DMS 273 treated with DMSO at 0.1 percent for 48 hours (cell line): Measurements from ENCODE around the gene SMAD6.

Source experiments
- DNase-seq: peaks from one replicate; lab custom pipeline; 2025; lab: John Stamatoyannopoulos, UW

SMAD6 gene

DNA sequence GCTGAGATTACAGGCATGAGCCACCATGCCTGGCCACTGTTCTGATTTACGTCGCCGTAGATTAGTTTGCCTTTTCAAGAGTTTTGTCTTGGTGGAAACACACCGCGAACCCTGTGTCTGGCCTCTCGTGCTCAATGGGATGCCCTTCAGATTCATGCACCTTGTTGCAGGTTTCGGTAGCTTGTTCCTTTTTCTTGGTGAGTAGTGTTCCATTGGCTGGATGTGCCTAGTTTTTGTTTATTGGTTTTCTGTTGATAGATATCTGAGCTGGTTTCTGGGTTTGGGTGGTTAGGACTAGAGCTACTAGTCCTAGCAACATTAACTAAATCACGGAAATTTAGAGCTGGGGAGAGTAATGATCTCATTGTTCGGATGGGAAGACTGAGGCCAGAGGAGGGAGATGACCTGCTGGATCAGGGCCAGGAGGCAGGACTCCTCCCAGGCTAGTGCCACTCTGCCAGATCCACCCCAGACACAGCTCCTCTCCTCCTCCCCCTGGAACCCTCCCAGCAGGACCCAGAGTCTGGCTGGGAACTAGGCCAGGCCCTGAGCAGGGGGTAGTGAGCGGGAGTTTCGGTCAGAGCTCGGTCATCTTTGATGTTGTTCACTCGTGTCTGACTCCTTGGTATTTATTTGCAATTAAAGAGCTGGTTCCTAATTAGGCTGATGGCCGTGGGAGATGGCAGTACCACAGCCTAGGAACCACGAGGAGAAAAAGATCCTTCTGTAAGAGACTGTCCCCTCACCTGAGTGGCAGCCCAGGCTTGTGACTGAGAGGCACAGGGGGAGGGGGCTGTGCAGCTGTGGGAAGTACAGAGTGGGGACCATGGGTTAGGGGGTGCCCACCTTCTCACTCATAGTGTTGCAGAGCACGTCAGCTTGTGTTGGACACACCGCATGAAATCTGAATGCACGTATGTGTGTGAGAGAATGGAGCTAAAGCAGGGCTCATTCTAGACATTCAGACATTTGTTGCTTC, 73.4 kb downstream of the SMAD6 start:
- no peak for DNase-seq

GRCh38 chr15:66777054-66777453, 75.0 kb downstream of the SMAD6 start:
- DNase-seq, result no peak

- DNase-seq, result no peak
Measured at GRCh38 chr15:66777596-66778313, 75.7 kb downstream of the SMAD6 start.

DNA sequence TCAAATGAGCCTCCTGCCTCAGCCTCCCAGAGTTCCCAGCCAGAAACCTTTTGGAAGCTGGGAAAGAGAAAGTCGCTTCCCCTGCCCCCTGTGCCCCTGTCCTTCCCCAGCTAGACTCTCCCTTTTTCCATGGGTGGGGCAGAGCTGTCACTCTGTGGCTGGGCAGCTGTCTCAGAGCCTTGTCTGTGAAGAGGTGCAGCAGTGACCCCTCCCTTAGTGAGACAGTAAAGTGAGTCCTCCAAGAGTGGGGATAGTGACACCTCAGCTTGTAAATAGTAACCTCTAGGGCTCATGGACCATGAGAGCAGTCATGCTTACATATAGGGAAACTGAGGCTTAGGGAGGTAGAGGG, 76.3 kb downstream of the SMAD6 start:
- no peak for DNase-seq

DNA sequence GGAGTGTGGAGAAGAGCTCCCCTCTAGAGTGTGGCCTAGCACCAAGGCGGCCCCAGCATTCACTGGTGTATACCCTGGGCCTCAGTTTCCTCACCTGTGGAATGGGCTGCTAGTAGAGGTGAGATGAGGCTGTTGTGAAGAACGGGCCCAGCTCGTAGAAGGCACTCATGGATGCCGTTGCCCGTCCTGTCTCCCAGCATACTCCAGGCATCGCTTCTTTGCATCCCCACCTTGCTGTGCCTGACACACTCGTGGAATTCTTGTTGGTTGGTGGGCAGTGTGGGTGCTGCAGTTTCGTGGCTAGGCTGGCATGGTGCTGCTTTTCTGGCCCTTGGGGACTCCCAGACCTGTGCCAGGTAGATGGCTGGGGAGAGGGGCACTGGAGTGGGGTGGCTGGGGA, 76.7 kb downstream of the SMAD6 start:
- DNase-seq, result no peak

DNA sequence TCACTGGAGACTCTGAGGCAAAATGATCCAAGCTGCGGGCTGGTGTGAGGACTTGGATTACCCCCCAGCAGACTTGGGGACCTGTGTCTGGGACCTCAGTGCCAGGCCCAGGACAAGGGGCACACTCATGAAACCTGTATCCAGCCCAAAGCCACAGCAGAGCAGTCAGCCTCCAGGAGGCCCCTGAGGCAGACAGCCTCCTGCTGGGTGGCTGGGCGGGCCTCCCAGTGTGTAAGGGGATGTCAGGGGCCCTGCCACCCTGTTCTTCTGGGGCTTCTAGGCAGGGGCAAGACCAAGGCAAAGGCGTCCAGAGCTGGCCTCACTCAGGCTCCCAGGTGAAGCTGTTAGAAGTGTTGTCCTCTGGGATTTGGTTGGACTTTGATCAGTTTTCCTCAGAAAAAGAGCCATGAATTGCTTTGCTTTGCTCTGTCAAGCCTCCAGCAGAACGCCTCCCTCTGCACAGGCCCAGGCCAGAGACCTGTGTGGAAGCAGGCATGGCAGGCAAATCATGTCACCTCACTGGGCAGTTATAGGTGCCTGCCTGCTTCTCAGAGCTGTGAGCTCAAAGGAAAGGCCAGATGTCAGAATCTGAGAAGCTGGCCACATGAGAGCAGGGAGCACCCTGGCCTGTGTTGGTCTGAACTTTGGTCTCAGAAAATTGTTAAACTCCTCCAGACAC, 77.4 kb downstream of the SMAD6 start:
- no peak for DNase-seq

GRCh38 chr15:66780172-66780972, 78.3 kb downstream of the SMAD6 start:
- no peak for DNase-seq

DNA sequence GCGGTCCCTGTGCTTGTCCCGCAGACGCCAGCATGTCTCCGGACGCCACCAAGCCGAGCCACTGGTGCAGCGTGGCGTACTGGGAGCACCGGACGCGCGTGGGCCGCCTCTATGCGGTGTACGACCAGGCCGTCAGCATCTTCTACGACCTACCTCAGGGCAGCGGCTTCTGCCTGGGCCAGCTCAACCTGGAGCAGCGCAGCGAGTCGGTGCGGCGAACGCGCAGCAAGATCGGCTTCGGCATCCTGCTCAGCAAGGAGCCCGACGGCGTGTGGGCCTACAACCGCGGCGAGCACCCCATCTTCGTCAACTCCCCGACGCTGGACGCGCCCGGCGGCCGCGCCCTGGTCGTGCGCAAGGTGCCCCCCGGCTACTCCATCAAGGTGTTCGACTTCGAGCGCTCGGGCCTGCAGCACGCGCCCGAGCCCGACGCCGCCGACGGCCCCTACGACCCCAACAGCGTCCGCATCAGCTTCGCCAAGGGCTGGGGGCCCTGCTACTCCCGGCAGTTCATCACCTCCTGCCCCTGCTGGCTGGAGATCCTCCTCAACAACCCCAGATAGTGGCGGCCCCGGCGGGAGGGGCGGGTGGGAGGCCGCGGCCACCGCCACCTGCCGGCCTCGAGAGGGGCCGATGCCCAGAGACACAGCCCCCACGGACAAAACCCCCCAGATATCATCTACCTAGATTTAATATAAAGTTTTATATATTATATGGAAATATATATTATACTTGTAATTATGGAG, 79.1 kb downstream of the SMAD6 start:
- DNase-seq, result no peak

GRCh38 chr15:66782785-66783184, 80.7 kb downstream of the SMAD6 start:
- DNase-seq, result no peak

GRCh38 chr15:66783314-66783713, 81.3 kb downstream of the SMAD6 start:
- no peak for DNase-seq

DNA sequence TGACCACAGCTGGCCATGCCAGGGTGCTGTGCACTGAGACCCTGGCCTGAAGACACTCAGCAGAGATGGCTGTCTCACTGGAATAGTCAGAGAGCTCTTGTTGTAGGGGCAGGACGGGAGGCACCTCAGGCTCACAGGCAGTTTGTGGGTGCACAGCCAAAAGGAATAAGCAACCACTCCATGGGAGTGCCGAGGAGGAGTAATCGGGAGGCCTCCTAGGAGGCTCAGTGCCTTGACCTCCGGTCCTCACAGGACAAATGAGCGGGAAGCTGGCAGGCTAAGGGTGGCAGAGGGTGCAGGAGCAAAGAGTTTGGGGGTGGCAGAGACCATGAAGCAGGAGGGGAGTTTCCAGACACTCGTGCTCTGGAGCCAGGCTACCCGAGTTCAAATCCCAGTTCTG, 81.7 kb downstream of the SMAD6 start:
- no peak for DNase-seq

GRCh38 chr15:66784174-66784573, 82.1 kb downstream of the SMAD6 start:
- DNase-seq, result no peak

DNA sequence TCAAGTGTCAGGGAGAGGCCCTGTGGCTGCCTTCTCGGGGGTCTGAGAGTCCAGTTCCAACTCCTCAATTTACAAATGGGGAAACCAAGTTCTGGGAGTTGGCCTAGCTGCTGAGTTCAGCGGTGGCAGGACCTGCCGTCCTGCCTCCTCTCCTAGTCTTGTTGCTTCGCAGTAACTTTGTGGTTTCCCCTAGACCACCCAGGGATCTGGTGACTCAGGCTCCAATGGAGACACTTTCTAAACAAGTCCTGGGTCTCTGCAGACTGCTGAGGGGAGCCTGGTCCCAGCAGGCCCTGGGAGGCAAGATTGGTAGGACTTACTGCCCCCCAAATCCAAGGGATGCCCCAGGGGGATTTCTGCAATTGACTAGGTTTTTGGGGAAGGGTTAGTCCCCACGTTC, 83.6 kb downstream of the SMAD6 start:
- no peak for DNase-seq

DNA sequence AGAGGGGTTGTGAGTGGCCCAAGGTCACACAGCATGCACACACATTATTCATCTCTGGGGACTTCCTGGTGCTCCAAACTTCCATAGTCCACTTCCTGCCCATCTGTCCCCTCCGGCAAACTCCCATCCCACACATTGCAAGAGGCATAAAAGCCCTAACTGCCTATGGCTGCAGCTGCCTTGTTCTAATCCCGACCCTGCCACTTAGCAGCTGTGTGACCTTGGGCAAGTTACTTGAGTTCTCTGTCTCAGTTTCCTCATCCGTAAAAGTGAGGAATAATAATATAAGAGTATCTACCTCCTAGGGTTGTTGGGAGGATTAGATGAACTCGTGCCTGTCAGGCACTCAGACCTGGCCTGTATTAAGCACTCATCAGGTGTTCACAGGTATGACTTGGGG, 84.2 kb downstream of the SMAD6 start:
- DNase-seq, result no peak

- DNase-seq, result no peak
Measured at GRCh38 chr15:66786708-66787488, 84.9 kb downstream of the SMAD6 start.

- no peak for DNase-seq
Measured at GRCh38 chr15:66787489-66787871, 85.4 kb downstream of the SMAD6 start.

GRCh38 chr15:66788024-66788423, 86.0 kb downstream of the SMAD6 start:
- DNase-seq, result no peak

DNA sequence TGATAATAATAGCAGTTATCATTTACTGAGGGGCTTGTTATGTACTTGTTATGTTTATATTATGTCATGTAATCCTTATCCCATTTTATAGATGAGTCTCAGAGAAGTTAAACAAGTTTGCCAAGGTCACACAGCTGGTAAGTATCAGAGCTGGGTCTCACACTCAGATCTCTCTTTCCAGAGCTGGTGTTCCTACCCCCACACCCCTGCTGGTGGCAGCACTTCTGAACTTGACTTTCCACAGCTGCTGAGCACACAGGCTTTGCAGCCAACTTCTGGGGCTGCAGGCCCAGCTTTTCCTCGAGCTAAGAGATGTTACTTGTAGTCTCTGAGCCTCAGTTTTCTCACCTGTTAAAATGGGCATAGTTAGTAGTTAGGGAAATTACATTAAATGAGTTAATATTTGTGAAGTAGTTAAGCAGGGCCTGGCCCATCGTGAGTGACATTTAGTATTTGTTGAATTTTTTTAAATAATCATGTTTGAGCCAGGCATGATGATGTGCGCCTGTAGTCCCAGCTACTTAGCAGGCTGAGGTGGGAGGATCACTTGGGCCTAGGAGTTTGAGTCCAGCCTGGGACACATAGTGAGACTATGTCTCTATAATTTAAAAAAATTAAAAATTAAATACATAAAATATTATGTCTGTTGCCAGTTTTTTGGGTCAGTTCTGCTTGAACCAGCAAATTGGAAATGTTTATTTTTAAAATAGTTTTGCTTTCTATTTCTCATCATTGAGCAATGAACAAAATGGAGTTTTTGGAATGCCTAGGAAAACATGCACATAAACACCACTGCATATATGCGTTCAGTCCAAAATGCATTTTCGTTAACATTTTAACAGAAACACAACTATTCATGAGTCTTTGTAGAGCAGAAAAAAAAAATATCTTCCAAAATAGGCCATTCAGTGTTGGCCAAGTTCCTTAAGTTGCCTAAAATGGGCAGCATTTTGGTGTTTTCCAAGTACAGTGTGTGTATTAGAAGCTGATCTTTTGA, 87.3 kb downstream of the SMAD6 start:
- no peak for DNase-seq

DNA sequence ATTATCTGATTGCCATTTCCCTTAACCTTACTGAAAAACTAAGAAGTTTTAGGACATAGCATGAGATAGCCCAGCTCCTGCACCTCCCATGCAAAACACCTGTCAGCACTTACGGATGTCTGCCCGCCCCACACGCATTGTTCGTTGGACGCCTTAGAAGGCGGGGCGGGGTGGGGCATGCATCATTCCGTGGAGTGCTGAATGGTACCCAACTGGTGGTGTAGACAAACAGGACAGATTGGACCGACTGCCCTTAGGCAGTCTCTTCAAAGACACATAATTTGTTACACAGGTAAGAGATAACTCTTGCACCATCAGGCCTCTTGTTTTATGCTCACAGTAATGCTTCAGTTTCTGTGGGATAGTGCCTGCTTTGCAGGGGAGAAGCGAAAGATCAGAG, 93.8 kb downstream of the SMAD6 start:
- DNase-seq, result no peak
